GM11168 (cell line): ENCODE measurements around the gene CDH4.

Experiments
- in situ Hi-C: fragments of 300-500 bp; cut with MboI; formaldehyde crosslinking; loops from one replicate; pipeline ENCODE4 v1.12.0; 2022; ENCODE audit warnings: low sequenced_read_pairs; ENCODE audit not compliant: unreplicated experiment

CDH4 gene

DNA sequence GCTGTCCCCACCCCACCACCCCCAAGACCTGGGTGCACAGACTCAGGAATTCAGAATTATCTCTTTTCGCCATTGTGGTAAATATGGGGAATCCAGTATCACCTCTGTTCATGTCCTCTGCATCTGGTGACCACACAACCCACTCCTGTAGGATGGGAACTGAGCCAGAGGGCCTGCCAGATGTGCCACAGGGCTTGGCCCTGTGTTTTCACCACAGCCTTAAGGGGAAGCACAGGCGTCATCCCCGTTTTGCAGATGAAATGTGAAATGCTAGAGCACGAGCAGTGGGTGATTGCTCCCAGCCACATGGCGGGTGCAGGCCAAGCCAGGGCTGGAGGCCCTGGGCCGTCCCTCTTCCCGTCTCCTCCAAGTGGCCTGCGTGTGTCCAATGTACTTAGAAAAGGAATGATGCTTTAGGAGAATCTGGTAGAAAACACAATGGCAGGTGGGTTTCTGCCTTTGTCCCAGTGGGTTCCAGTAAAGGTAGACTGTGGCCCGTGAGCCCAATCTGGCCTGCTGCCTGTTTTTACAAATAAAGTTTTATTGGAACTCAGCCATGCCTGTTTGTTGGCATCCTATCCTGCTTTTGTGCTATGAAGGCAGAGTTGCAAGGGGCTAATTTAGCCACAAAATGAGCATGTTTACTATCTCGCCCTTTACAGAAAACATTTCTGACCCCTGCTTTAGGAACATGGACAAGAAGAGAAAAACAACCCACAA lies 309.2 kb downstream of the CDH4 start:
- in situ Hi-C loops = no loop called here

DNA sequence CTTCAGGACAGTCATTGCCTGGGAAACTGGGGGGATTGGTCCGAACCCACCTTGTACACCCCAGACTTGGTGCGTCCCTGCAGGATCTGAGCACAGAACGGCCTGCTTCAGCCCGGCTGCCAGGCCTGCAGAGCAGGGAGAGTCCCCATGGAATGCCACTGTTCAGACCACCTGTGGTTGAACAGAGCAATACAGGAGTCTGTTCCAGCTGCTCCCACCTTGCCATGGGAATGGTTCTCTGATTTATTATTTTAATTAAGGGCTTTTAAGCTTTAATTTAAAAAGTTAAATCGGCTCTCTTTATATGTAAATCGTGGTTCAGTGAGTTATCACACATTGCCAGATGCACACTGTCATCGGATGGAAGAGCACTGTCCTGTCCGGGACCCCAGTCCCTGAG lies 310.4 kb downstream of the CDH4 start:
- in situ Hi-C loops = no loop called here

DNA sequence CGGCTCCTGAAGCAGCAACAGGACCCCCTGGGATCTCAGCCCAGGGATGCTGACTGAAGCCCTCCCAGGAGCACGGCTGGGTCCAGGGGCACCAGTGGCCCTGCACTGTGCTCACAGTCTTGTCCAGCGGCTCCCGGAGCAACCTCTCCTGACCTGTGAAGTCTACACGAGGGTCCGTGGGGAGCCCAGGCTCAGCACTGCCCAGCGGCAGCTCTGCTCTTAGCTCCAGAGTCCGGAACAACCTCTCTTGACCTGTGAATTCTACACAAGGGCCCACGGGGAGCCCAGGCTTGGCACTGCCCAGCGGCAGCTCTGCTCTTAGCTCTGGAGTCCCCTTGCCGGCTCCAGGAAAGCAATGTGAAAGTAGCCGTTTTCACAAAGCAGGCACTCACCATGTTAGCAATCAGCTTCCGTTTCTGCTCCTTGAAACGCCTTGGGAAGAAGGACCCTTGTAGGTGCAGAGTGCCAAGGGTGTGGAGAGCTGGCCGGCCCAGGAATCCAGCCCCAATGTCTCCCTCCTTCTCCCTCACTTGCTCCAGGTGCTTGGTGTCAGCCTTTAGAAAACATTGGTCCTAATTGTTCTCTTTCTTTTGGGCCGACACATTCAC lies 310.9 kb downstream of the CDH4 start:
- in situ Hi-C loops = no loop called here

DNA sequence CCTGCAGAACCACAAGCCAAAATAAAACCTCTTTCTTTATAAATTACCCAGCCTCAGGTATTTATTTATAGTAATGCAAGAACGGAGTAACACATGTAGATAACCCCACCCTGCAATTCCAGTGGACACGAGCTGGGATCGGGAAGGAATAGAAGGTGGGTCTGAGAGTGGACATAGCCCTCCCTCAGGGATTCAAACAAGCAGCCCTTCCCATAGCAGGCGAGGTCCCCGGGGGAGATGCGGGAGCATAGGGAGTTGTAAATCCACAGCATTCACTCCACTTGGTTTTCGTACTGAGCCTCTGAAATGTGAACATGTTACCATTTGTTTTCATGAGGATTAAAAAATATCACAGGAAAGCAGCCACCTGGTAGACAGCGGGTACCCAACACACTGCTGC lies 312.6 kb downstream of the CDH4 start:
- in situ Hi-C loops = no loop called here

DNA sequence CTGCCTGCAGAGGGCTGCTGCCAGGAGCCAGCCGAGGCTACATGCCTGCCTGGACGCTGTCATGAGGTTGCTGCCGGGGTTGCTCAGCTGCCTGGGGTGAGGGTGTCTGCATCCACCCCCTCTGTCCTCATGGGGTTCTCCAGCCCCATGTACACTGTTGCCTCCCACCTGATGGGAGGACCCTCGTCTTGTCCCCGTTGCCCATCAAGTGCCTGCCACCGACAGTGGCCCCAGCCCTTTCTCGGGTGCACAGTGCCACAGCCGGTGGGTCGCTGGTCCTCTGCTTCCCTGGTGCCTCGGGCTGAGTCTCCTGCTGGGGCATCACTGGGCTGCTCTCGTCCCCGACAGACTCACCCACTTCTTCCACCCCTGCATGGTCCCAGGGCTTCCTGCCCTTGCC lies 313.7 kb downstream of the CDH4 start:
- in situ Hi-C loops = no loop called here

DNA sequence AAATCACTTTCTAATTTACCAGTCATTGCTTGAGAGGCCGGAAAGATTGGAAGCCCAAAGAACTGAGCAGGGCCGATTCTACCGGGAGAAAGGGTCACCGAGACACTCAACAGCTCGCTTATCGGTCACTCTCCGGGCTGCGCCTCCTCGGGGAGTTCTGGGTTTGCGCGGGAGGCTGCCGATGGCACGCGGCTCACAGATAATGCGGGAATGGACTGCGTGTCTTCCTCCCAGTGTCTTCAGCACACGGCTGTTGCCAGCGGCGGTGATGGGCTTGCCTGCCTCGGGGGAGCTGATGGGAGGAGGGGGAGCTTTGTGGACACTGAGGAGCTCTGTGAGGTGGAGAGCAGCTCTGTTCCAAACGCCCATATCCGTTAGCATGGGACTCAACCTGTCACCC lies 314.6 kb downstream of the CDH4 start:
- in situ Hi-C loops = no loop called here

- in situ Hi-C loops = no loop called here
These were observed 315.1 kb downstream of the CDH4 start for GRCh38 chr20:61567204-61567603.

DNA sequence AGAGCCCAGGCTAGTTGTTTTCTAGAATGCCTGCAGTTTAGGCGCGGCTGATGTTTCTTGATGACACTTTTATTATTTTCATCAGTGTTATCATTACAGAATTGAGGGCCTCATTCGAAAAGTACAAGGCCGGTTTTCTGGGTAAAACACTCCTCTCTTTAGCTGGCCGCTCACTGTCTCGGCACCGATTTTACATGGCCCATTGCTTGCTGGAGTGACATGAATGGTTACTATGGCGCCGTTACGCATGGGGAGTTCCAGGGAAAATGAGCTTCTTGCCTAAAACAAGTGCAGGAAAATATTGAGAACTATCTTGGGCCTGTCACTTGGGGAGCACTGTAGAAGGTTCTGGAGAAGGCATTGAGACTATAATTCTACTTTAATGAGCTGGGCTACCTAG lies 317.8 kb downstream of the CDH4 start:
- in situ Hi-C loops = no loop called here

DNA sequence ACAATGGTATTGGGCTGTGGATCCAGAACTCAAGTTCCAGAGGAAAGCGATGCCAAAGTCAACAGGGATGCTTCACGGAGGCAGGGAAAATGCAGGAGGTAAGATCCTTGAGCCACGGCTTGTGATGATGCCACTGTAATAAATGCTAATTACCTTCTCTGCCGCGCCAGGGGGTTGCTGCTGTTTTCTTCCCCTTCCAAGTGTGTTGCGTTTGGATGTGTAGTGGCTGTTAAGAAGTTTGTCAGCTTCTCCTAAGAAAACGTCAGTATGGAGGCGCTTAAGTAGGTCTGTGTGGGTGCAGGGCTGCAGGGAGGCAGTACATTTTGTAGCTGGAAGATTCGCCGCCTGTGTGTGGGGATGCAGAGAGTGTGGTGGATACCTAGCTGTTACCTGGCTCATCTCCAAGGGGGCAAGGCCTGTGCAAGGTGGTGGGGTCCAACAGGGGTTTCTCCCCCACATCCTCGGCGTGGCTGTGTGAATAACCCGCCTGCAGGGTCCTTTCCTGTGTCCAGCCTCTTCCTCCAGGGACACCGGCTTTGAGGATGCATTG lies 318.7 kb downstream of the CDH4 start:
- in situ Hi-C loops = no loop called here

- in situ Hi-C loops = no loop called here
These were observed 319.2 kb downstream of the CDH4 start for GRCh38 chr20:61571221-61571620.

DNA sequence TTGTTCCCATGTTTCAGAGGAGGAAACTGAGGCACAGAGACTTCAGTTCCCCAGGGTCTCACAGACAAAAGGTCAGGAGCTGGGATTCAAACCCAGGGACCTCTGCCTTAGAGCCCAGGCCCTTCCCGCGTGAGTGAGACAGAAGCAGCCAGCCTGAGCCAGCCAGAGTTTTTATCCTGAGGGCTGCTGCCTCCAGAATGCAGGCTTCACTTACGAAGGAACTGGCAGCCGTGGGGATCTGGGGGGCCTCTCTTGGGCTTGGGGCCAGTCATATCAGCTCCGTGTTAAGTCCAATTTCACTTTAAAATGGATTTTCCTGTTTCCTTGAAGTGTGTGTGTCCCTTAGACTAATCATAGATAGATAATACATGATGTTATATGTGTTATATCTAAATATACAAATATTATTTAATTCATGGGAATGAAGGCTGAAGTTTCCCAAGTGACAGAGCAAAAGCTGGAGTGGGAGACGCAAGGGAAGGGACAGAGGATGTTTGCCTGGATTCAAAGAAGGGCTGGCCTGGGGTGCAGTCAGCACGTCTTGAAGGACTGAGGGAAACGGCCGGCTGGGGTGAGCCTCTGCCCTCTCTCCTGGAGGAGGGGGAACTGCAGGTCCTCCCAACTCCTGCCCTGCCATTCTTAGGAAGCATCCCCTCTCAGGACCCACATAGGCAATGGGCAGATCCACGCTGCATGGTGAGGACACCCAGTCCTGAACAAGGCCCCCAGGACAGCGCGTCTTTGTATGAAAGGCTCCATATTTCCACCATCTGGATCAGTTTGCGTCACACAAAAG lies 320.1 kb downstream of the CDH4 start:
- in situ Hi-C loops = no loop called here

DNA sequence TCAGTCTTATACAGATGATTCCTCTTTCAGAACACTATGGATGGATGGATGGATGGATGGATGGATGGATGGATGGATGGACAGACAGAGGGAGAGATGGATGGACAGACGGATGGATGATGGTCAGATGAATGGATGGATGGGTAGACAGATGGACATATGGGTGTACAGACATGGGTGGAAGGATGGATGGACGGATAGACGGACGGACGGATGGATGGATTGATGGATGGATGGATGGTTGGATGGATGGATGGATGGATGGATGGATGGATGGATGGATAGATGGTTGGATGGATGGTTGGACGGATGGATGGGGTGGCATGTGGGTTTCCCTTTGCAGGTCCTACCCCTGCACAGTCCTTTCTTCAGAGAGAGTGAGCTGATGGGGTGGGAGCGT lies 320.7 kb downstream of the CDH4 start:
- in situ Hi-C loops = no loop called here

DNA sequence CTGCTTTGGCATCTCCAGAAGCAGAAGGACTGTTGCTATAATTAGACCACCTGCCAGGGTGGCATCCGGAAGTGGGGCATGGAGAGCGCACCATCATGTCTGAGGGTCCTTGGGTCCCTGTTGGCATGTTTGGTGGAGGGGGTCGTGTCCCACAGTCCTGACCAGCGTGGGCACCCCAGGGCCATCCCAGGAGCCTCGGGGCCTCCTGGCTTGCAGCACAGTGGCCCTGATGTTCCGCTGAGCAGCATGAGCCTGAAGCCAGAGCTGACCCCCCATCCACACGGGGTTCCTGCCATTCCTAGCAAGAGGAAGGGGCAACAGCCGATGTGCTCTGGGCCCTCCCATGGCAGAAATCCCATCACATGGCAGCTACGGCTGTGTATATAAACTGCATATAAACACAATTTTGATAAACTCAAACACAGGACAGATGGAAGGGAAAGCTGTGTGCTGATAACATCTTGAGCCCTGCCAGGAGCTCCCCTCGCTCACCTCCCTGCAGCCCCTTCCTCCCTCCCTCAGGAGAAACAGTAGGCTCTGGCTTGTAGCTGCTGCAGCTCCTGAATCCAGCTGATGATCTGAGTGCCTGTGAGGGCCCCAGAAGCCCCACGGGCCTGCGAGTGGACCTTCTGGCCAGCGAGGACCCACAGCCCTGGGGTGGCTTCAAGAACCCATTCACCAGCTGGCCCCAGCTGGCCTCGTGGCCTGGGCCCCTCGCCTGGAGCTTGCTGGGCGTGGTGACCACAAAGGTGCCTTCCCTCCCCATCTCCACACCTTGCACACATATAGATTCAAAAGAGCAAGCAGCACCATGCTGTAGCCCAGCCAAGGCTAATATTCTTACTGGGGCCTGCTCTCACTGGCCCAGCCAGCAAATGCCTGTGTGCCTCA lies 321.6 kb downstream of the CDH4 start:
- in situ Hi-C loops = no loop called here

GRCh38 chr20:61575151-61575937 lies 323.3 kb downstream of the CDH4 start:
- in situ Hi-C loops = no loop called here

GRCh38 chr20:61576372-61576771 lies 324.3 kb downstream of the CDH4 start:
- in situ Hi-C loops = no loop called here

DNA sequence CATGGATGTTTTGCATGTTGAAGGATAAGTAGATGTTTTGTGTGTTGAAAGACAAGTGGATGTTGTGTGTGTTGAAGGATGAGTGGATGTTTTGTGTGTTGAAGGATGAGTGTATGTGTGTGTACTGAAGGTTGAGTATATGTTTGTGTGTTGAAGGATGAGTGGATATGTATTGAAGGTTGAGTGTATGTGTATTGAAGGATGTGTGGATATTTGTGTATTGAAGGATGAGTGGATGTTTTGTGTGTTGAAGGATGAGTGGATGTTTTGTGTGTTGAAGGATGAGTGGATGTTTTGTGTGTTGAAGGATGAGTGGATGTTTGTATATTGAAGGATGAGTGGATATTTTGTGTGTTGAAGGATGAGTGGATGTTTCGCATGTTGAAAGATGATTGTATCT lies 325.0 kb downstream of the CDH4 start:
- in situ Hi-C loops = no loop called here

GRCh38 chr20:61579908-61580307 lies 327.8 kb downstream of the CDH4 start:
- in situ Hi-C loops = no loop called here

DNA sequence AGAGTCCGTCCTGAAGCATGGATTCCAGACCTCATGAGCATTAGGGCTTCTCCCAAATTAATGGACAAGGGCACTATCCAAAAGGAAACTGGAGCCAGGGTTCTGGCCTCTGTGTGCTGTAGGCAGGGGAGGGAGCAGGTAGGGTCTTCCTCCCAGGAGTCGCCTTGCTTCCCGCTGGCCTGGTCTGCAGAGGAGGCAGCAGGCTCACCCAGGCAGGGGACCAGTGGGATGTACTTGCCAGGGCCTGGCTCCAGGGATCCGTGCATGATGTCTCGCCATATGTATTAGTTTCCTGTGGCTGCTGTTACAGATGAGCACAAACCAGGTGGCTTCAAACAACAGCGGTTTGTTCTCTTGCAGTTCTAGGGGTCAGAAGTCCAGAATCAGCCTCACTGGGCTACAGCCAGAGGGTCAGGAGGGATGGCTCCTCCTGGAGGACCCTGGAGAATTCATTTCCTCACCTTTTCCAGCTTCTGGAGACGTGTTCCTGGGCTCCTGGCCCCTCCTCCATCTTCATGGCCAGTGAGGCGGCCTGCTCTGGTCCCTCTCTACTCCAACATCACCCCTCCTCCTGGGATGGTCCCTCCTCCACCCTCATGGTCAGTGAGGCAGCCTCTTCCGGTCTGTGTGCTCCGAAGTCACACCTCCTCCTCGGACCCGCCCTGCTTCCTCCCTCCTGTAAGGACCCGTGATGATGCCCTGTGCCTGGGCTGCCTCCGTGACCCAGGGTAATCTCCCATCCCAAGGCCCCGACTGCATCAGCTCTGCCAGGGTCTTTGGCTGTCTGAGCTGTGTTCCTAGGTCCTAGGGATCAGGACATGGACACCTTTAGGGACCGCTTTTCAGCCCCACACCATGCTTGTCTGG lies 329.1 kb downstream of the CDH4 start:
- in situ Hi-C loops = no loop called here

- in situ Hi-C loops = no loop called here
These were observed 329.7 kb downstream of the CDH4 start for GRCh38 chr20:61581825-61582188.
